GM19452 (cell line): ENCODE data around the gene RPL31.

ENCODE experiments used
- ATAC-seq: cut with Tn5 transposase; IDR thresholded peaks from one replicate; pipeline ENCODE4 v1.9.1; 2021; ENCODE audit not compliant: unreplicated experiment

Gene RPL31

DNA sequence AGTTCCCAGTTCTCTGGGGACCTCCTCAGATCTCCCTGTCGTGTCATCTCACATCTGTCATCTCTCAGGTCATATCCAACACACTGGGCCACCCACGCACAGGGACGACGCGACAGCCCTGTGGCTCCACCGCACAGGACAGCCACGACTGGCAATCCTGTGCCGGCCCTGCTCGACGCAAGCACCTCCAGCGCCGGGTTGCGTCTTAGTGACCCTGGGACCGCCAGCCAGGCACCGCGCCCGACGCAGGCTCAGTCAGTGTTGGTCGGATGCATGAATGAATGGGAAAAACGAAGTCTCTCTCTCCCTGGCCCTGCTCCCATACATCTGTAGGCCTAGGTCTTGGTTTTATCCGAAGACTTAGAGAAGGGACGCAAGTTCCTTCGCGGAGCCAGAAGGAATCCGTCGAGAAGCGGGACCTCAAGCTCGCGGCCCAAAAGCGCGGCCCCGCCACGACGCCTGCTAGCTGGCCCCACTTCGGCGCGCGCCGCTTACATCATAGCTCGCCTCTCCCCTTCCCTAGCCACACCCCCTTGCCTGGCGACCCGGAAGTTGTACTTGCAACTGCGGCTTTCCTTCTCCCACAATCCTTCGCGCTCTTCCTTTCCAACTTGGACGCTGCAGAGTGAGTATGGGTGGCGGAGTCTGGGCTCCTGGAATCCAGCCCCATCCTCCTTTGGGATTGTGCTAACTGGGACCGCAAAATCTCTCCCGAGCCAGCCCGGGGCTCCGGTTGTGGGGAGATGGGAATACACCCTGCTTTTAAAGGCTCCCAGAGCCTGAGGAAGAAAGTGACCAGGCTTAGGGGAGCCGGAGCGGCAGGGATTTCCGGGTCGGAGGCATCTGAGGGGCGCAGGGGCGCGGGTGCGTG is at the start of gene RPL31:
TSS of gene RPL31 (plus strand) at position 599 of the 871 bp plus-strand sequence. CDS start 413 bp downstream, outside the sequence.
- peak; percentile 96 for ATAC-seq

DNA sequence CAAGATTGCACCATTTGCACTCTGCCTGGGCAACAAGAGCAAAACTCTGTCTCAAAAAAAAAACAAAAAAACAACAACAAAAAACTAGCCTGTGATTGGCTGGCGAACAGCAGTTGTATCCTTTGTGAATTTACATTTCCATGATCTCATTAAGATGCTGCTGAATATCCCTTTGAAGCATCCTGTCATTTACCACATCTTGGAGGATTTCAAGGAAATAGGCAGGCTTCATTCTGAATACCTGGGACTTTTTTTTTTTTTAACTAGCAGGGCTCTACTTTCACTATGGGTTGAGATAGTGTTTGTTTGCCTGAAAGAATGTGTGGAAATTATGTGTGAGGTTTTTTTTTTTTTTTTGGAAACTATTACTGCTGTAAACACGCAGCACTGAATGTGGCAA is 49.6 kb upstream of the RPL31 start:
- ATAC-seq: no peak

DNA sequence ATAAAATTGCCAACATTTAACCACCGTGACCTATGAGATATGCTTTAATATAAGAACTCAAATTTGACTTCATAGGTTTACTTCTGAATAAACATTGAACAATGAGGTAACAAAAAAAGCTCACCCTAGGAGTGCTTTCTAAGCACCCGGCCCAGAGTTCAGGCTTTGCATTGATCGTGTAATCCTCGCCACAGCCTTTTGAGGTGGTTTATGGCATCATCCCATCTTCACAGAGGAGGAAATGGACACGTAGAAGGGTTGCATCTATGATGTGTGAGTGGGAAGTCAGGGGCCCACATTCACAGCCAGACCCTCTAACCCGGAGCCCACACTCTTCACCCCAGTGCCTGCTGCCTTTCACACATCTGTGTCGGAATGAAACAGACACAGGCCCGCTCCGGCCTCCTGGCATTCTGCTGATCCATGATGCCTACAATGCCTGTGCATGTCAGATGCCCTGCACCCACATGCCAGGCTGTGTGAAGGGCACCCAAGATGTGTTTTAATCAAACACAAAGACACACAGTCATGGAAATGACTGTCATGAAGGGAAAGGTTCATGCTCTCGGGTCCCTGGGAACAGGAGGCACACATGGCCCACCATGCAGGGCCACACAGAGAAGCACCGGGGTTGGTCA is 48.6 kb upstream of the RPL31 start:
- ATAC-seq: no peak

DNA sequence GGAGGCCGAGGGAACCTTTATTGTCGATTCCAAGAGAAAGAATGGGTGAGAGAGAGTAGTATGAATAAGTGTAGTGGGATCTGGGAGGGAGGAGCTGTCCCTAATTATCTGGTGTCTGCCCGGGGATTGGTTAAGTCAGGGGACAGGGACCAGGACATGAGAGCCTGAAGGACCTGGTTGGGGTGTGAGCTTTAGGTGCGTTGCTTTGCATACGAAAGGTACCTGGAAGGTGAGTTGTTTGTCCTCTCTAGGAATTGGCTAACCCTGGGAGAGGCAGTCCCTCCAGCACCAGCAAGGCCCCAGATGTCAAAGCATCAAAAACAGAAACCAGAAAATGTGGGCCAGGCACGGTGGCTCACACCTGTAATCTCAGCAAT is 48.1 kb upstream of the RPL31 start:
- no peak for ATAC-seq

DNA sequence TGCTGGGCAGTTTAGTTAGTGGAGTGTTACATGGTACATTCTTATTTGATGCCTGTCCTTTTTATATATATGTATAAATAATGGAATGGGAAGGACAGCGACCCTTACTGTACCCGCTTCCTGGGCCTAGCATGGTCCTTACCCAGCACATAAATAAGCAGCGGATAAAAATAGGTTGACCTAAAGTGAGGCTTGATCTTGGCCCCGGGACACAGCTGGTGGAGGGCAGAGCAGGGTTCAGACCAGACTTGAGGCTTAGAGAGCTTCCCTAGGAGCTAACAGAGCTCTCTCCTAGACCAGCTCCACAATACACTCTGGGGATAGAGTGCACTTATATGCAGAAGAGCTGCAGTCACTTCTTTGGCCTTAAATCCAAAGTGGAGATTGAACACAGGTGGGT is 46.9 kb upstream of the RPL31 start:
- no peak for ATAC-seq

DNA sequence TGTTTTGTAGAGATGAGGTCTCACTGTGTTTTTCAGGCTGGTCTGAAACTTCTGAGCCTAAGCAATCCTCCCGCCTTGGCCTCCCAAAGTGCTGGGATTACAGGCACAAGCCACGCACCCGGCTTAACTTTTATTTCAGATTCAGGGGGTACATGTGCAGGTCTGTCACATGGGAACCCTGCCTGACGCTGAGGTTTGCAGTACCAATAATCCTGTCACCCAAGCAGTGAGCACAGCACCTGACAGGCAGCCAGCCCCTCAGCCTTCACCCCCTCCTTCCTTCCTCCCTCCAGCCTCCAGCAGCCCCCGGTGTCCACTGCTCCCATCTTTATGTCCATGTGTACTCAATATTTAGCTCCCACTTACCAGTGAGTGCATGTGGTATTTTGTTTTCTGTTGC is 46.0 kb upstream of the RPL31 start:
- ATAC-seq: no peak

DNA sequence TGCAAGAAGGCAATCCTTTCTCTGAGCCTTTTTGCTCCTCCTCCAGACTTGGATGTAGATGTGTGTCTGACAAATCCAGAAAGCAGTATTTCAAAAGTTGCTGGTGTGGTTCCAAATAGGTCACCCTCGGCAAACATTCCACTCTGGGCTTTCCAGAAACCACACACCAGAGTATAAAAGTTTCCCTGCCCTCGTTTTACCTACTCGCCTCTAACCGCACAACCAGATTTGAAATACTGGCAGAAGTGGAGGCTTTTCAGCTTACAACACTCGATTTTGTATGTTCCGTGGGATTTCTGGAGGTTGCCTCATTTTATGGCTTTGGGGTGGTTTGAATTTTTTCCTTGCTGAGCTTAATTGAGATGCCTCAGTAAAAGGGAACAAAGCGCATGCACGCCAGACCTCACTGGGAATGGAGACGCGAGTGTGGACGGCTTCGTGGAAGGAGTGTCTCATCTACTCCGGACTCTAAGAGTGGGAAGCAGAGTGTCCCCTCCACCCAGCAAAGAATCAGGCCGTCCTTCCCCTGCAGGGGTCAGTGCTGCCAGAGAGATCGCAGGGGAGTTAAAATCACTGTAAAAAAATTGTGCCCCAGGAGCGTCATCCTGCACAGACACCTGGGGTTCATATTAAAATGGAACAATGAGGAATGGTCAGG is 44.0 kb upstream of the RPL31 start:
- no peak for ATAC-seq

DNA sequence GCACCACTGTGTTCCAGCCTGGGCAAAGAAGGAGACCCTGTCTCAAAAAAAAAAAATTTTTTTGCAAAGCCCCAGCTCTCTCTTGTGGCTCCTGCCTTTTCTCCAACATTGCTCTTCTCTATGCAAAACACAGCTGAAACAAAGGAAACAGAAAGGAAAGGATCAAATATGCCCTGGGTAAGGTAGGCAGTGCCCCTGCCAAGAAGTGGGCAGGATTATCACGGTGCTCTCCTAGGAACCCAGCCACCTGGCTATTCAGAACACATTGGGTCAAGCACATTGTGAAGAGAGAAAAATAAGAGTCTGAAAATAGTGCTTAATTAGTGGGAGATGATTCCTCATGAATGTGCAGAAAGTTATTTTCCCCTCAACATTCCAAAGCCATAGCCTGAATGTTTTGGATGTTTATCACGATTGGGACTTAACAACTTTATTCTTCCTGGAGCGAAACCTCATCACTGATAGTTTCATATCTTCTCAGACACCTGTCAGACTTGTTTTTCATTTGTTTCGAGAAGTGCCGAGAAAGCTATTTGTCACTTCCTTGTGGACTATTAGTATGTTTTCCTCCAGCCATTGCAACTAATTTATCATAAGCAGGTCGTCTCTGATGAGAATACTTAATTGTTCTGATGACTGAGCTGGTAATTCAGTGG is 42.7 kb upstream of the RPL31 start:
- no peak for ATAC-seq

DNA sequence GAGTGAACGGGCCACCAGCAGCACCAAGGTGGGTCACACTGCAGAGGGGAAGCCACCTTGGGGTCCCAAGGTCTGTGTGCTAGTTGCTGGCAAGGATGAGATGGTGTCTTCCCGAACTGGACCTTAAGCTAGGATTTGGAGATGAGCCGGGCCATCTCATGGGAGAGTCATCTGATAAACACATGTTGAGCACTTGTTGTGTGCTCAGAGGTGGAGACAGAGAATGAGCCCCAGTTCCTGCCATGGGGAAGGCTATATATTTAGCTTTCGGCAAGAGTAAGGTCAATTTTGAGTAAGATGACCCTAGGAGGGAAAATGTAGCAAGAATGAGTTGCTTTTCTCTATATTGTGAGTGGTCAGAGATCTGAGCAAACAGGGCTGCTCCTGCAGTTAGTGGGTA is 41.4 kb upstream of the RPL31 start:
- ATAC-seq: no peak

DNA sequence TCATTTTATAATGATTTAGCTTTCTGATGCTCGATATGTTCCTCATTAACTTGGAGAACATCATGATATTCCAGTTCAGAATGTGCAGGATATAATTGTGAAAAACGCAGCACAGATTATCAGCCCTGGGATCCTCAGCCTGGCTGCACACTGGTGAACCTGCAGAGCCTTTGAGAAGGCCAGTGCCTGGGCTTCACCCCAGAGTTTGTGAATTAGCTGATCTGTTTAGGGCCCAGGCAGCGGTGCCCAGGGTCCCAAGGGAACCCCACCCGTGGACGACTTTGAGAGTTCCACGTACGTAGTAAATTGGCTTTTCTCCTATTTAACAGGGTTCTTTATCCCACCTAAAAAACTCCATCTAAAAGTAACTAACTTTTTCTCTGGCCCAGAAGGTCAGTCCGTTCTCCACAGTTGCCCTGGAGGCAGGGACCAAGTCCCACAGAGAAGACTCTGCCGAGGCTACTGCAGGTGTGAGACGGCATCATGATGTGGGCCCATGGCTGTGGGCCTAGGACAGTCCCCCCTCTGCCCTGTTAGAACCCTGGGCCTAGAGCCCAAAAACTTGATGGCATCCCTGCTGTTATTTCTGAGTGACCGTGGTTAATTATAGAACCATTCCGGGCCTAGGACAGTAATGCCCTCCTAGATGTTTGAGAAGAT is 39.6 kb upstream of the RPL31 start:
- ATAC-seq: no peak

DNA sequence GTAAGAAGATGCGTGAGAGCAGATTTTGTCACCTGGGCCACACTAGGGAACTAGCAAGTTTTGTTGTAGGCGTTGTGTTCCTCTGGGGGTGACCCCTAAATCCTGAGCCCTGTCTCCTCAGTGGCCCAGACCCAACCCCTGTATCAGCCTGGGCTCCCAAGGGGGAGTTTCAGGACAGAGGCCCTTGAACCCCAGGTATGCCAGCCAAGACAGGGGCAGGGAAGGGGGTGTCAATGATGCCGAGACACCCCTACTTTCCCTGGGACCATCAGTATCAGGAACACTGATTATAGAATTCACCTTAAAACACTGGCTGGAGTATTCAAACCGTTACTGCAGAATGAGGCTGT is 39.1 kb upstream of the RPL31 start:
- no peak for ATAC-seq

DNA sequence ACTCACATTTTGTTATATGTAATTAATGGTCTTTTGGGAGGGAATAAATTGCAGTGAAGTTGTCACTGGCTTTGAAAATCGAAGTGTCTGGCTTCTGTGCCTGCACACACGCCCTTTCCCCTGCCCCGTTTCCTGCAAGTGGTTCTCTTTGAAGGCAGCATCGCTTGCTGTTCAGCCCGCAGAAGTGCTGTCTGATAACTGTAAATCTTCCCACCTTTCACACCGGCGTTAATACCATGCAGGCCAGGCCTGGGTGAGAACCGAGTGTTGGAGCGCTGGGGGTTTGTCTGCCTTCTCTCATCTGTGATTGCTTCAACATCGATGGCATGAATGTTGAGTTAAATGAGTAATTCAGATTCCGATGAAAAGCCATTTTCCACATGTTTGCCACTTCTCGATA is 37.9 kb upstream of the RPL31 start:
- ATAC-seq: no peak

DNA sequence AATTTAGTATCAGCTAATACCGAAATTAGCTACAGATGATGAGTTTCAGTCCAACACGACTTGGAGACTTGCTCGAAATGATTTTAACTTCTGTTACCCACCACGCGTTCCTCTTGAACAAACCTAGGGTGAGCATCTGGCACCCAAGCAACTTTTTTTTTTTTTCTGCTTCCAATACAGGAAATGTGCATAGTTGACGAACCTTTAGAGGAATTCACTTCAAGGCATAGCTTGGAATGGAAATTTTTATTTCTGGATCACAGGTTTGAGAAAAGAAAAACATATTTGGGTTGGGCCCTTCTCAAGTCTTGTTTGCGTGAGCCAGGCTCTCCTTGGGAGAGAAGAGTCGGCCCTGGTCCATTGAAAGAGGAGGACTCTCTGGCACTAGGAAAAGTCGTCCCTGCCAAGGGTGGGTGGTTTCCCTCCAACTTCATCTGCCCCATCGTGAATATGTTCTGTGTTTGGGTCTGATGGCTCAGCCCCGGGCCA is 37.4 kb upstream of the RPL31 start:
- ATAC-seq: no peak

DNA sequence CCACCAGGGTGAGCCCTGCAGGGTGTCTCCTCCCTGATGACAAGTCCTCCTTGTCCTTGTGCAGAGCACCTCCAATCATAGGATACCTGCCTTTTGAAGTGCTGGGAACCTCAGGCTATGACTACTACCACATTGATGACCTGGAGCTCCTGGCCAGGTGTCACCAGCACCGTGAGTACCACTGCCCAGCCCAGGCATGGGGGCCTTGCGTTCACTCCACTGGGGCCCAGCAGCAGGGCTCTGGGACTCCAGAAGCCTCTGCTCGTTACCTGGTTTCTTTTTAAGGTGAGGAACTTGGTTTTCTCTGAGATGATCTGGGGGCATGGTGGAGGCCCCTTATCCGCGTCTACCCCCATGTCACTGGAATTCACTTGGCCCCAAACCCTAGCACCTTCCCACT is 36.5 kb upstream of the RPL31 start:
- ATAC-seq: no peak

DNA sequence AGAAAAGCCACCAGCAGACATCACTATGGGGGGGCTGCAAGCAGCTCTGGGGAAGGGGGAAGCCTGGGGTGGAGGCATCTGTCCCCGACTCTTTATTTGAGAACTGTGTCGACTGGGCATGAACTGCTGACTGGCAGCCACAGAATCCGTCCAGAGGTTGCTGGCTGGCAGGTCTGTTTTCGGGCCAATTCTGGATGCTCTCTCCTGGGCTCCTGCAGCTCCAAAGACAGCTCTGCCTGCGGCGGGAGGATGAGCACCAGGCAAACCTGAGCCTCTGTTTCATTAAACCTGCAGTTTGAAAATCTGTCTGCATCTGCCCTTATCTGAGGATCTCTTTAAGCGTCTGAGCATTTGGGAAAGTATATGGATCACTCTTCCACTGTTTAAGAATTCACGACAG is 34.4 kb upstream of the RPL31 start:
- ATAC-seq: no peak

DNA sequence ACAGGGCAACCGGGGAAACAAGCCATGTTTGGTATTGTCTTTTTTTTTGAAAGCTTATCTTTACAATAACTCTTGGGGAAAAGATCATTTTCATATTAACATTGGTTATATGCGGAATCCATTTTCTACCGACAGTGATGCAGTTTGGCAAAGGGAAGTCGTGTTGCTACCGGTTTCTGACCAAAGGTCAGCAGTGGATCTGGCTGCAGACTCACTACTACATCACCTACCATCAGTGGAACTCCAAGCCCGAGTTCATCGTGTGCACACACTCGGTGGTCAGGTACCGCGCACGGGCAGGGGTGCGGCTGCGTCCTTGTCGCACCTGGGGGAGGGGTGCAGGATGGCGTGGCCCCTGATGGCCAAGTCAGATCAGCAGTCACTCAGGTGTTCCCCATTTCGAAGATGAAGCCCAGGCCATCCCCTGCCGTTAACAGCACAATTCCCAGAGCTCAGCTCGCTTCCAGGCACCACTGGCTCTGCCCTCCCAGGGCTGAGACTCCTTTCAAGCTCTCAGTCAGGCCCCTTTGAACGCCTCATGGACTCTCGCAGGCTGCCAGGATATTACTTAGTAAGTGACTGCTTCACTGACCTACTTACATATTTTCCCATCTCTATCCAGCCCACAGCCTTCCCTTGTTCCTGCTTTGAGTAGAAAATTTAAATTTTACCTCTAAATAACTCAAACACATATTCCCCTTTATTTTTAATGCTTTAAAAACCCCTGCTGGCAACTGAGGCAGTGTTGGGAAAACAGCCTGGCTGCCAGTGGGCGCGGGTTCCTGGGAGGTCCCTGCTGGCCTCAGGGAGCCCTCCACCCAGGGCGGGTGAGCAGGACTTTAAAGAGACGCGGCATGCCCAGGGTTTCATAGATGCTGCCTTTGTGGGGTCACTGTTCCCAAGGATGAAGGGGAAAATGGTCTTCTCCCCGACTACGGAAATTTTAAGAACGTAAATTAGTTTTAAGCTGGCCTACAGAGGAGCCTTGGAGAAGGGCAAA is 33.6 kb upstream of the RPL31 start:
- ATAC-seq: no peak

DNA sequence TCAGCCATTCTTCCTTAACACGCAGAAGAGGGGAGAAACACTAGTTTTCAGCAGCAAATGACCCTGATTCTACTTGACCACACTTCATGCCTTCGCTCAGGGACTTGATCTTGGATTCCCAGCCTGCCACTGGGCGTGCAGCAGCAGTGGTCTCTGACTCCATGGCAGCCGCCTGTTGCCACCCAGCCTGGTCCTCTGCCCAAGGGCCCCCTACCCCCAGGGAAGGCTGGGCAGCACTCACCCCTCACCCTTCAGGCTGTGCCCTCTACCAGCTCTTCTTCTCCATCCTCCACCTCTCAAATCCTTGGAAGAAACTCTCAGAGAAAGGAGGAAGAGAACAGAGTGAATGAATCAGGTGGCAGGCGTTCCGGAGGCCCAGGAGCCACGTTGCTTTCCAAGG is 32.1 kb upstream of the RPL31 start:
- no peak for ATAC-seq

DNA sequence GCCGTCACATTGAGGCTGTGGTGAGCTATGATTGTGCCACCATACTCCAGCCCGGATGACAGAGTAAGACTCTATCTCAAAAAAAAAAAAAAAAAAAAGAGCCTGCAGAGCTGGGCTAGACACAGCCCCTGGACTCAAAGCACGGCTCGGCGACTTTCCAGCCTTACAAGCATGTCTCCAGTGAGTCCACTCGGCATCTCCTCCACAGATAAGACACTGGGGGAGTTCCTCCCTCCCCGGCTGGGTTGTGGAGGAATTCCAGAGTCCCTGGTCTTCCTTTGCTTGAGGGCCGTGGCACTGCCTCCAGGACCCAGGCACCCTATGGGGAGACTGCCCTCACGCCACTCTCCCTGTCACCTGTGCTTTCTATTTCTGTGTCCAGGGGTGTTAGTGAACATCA is 30.9 kb upstream of the RPL31 start:
- ATAC-seq: no peak

DNA sequence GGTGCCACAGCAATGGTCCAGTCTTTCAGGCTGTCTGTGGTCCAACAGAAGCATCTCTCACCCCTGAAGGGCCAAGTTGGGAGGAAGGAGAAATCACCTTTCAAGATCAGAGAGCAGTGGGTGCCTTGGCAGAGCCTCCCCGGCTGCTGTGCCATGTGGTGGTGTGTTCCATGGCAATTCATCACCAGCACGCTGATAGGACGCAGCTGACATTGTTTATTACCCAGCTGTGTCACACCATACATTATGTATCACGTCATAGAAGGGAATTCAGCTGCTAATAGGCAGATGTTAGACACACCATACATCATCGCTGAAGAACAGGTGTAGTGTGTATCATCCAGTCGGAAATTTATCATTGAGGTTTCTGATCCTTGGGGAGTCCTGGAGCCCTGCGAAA is 29.6 kb upstream of the RPL31 start:
- ATAC-seq: no peak
